HG03060 (cell line): ENCODE measurements around the gene ANKRD31.

Source experiments
- ATAC-seq: cut with Tn5 transposase; IDR thresholded peaks from one replicate; pipeline ENCODE4 v1.9.1; 2021; ENCODE audit warnings: low read depth, moderate number of reproducible peaks; ENCODE audit not compliant: unreplicated experiment

ANKRD31 gene

DNA sequence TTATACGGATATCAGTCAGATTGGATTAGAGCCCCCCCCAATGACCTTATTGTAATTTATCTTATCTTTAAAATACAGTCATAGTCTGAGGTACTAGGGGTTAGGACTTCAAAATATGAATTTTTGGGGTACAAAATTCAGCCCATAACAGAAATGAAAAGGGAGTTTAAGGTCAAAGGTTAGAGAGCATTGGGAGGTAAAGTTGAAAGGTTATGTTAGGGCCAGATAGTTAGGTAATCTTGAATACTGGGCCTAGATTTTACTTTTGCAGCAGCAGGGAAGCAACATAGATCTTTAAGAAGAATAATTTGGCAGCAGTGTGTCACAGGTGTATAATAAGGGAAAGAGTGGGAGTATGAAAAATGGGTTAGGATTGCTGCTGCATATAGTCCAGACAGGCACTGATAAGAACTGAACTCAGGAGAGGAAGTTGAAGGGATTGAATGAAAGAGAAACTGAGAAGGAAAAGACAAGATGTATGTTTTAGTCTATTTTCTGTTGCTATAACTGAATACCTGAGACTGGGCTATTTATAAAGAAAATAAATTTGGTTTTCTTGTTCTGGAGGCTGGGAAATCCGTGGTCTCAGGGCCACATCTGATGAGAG is 173.7 kb downstream of the ANKRD31 start:
- ATAC-seq: no peak

DNA sequence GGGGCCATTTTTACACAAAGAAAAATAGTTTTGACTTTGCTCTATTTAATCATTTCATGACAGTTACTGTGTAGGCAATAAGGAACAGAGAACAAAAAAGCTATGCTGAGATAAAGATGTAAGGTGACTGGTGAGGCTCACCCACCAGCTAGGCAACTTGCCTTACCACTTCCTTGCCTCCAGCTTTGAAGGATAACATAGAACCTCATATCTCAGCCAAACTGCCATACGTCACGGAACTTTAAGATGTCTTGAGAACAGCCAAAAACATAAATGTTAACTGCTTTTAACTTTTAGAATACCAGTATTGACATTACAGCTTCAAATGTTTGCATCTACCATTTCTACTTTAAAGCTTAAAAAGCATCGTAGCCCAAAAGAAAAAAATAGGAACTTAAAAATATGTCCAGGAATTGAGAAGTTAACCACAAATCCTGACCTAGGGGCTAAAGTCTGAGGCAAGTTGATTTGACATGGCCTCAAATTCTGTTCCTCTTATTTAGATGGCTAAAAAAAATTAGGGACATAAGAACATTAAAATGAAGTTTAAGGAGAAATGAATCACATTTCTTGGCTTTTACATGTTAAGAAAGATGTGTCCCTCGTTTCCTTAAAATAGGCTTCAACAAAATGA is 176.6 kb downstream of the ANKRD31 start:
- no peak for ATAC-seq

DNA sequence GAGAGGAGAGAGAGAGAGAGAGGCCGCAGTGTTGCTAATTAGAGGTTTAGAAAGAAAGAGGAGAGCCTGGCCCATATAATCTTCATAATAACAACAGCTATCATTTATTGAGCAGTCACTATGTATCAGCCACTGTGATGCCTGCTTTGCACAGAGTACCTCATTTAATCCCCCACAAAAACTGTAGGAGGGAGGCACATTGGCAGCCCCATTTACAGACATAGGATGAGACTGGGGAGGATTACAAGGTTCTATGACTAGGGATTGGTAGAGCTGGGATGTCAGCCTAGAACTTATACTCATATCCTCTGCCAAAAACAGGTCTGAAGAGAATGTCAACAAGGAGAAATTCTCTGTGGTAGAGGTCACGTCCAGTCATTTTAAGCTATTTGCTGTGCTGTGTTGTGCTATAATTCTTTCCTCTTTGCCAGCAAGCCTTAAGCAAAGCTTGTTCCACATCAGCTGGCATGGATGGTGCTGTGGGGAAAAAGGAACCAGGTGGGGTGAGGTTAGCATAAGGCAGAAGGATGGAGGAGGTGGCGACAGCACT is 177.6 kb downstream of the ANKRD31 start:
- no peak for ATAC-seq

DNA sequence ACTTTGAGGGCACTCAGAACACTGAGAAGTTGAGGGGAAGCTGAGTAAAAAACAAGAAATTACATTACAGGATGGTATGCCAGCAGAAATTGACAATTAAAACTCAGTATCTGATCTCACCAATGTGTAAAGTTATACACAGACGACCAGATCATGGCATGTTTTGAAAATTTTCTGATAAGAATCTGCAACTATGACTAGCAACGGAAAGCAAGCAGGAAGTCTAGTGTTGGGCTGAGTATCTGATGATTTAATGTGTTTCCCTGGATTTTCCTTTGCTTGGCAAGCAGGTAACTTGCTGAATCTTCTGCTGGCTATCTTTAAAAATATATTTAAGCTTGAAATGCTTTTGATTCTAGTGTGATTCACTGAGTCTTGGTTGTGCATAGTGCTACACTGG is 179.1 kb downstream of the ANKRD31 start:
- ATAC-seq: no peak

DNA sequence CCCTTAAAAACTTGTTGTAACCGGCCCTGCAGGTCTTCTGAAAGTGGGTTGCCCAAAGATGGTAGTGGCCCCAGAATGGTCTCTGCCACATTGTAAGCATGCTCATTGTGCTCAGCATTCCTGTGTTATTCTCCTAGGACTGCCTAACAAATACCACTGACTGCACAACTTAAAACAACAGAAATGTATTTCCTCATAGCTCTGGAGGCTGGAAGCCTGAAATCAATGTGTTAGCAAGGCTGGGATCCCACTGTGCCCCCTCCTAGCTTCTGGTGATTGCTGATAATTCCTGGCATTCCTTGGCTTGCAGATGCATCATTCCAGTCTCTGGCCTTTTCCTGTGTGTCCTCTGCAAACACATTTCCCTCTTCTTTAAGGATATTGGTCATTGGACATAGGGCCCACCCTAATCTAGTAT is 180.9 kb downstream of the ANKRD31 start:
- no peak for ATAC-seq

DNA sequence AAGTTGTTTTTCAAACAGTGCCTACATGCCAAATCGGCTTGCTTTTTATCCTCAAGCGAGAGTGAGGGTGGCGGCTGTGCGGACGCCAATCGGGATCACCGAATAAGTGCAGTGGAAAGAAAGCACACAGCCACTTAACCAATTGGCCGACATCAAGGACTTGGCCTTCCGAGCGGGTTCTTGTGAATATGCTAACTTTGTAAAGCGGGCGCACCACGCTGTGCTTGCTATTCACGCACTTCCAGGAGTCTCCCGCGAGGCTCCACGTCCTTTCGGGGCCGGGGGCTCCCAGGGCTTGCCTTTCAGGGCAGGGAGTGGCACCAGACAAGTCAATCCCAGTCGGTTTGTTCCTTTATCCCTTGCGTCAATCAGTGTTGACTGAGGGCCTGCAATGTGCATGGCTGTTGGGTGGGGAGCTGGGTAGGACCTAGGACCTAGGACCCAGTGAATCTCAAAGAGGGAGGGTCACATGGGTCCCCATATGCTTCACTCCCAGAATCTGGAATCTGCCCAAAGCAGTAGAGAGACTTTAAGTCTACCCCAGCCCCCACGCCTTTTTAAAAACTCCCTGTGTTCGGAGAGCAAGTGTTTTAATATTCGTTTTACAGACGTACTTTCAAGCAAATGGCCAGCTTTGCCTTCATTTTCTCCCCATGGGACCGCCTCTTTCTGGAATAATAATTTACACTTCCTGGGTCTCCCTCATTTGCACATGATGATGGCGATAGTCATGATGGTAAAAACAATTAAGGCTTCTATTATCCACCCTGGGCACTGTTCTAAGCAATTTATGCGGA is 182.3 kb downstream of the ANKRD31 start:
- ATAC-seq: no peak

DNA sequence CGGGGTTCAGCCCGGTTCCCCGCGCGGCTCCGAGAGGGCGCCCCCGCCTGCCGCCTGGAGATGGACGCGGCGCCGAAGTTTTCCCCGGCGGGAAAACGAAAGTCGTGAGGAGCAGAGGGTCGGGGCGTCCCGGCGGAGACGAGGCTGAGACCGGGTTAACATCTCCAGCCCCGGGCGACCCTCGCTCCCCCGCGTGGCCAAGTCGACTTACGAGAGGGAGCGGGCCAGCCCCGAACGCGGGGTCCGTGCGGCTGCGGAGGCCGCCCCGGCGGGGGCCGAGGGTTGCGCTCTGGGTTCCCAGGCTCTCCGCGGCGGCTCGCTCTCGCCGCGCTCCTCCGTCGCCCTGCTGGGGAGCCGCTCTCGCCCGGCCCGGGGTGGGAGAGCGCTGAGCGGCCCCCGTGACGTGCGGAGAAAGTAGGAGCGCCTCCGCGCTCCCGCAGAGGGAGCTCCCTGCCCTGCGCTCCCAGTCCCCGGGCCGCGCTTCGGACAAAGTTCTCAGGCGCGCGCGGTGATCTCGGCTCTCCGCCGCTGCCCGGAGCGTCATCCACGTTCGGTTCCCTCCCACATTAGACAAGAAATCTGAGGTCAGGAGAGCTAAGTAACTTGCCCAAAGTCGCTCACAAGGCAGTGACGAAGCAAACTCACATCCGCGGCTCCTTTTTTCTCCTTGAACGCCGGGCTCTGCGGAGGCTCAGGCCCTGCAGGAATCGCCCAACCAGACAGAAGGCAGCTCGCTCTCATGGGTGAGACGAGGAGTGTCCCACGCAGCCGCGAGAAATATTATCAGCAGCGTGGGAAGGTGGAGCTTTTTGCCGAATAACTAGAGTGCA is 183.2 kb downstream of the ANKRD31 start:
- no peak for ATAC-seq

DNA sequence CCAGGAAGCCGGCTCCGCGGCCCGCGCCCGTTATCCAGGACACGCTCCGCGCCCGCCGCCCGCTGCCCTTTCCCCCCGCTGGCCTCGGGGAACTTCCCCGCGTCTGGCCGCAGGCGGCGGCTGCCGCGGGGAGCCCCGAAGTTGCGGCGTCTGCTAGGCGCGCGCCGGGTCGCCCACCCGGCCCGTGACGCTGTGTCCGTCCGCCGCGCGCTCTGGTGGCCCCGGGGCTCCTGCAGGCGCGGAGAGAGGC is 183.7 kb downstream of the ANKRD31 start:
- no peak for ATAC-seq

DNA sequence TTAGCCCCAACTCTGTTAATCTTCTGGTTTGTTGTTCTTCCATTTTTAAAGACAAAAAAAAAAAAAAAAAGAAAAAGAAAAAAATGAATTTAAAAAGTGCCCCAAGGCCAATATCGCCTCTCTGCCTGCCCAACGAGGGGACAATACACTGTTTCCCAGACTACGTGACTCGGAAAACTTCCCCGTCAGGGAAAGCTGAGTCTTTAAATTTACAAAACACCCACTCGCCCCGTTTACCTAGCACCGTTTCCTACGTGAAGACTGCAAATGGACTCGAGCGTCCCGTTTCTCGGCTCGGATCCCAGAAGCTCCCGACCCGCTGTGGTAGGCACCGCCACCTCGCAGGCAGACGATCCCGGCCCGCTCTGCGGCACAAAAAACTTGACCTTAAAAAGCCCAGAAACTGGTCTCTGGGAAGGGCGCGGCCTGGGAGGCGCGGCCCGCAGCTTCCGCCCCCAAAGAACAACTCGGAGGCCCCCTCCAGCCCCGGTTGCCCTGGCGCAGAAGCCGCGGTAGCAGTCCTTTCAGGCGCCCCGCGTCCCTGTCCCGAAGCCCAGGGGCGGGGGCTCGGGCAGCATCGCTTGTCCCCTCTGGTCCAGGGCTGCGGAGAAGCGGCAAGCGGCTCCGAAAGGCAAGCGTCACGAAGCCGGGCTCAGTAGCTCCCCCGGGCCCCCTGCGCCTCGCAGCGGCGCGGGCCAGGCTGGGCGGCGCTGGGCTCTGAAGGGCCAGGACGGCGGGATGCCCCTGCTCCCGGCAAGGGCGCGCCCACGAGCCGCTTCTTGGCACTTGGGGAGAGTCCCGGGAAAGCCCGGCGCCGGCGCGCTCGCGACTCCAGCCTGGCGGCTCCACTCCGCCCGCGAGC is 184.3 kb downstream of the ANKRD31 start, which contains the start of gene GCNT4:
GCNT4 (minus strand) TSS at position 367 of the 862 bp plus-strand sequence. CDS start 22,521 bp downstream, outside the sequence.
- no peak for ATAC-seq

DNA sequence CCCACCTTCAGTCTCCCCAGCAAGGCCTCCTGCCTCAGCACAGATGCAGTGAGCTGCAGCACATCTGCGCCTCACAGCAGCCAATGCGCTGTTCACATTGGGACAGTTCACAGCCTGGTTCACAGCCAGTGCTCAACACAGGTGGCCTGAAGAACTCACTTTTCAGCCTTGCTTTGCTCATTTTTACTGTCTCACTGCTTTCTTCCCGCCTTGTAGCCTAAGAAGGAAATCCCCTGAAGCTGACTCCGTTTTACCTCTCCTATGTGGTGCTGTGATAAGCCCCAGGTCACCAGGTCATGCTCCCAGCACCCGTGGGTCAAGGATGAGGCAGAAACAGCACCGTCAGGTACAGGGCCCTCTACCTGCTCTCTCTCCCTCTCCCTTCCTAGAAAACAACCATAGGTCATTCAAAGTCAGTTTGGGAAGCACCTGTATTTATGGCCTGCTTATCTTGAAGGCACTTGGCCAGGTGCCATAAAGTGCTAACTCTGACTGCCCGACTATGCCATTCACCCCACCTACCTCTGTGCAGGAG is 185.4 kb downstream of the ANKRD31 start:
- ATAC-seq: no peak

DNA sequence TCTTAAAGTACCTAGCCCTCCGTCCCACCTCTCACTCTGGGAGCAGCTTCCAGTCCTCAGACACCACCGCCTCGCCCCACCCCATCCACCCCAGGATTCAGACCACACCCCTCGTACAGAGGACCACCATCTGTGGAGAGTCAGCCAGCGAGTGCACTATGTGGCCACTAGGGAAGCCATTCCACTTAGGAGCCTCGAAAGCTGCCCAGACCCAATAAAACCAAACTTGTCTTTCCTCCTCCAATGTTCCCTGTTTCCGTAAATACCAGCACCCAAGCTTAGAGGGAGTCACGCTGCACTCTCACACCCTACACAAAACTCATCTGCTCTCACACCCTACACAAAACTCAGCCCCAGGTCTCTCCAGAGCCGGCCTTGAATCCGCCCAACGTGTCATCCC is 186.3 kb downstream of the ANKRD31 start:
- no peak for ATAC-seq

DNA sequence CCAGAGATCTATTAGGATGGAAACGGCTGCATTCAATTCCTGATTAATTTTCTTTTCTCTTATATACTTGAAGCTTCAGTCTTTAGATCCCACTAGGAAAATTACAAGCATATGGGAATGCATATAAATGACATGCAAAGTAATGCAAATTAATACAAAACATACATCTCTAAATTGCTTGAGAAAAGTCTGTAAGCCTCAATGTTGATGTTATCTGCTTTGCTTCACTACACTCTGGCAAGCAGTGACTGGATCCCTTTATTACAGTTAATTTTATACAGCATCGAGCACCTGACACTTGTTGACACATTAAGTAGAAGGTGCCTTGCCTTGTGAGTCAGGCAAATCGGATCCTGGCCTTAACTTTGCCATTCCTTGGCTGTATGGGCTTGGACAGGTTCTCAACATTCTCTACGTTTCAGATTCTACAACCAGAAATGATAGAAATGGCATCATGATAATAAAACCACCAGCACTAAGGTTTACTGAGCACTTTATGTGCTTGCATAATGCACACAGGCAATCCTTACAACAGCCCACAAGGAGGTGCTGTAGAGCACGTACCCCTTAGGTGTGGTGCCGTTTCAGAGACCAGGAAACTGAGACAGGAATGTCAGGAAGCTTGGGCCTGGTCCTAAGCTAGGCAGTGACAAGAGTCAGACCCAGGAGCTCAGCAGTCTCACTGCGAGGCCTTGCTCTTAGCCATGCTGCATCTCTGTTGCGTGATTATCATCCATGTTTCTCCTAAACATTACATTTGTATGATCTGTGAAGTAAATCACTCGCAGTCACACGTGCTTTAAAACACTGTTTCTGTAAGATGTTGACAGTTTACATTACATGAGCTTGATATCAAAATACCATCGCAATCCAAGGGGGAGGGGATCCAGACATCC is 187.0 kb downstream of the ANKRD31 start:
- ATAC-seq: no peak

DNA sequence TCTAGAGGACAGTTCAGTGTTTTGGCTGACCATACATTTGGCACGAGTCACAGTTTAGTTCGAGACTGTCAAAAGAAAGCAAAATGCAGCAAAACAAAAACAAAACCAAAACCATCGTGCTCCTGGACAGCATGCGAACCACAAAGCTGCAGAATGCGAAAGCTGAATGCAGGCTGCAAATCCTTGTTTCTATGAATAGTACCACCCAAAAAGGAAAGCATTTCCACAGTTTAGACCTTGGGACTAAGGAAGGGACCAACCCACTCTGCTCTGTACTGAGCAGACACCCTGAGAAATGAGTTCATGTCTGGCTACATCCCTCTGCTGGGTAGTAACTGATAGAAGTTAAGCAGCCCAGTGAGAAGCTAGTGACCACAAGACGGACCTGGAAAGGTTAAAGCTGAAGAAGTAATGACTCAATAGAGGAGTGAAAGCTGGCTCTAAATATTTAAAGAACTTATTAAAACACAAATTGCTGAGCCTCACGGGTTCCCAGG is 188.2 kb downstream of the ANKRD31 start:
- peak; percentile 43 for ATAC-seq

DNA sequence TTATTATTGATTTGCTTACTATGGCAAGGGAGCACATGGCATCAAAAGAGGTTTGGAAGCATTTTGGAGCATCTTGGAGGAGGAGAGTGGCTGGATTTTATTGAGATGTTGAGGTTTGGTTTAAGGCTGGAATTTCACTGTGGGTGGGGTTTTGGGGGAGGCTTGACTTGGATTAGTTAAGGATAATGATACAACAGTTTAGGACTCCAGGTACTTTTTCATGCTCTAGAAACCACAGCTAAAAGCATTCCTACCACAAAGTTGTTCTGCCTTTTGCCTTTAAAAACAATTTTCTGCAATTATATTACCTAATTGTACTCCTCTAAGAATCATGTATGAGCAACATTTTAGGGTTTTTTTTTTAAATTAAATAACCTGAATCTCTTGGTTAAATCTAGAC is 189.3 kb downstream of the ANKRD31 start:
- ATAC-seq: no peak

DNA sequence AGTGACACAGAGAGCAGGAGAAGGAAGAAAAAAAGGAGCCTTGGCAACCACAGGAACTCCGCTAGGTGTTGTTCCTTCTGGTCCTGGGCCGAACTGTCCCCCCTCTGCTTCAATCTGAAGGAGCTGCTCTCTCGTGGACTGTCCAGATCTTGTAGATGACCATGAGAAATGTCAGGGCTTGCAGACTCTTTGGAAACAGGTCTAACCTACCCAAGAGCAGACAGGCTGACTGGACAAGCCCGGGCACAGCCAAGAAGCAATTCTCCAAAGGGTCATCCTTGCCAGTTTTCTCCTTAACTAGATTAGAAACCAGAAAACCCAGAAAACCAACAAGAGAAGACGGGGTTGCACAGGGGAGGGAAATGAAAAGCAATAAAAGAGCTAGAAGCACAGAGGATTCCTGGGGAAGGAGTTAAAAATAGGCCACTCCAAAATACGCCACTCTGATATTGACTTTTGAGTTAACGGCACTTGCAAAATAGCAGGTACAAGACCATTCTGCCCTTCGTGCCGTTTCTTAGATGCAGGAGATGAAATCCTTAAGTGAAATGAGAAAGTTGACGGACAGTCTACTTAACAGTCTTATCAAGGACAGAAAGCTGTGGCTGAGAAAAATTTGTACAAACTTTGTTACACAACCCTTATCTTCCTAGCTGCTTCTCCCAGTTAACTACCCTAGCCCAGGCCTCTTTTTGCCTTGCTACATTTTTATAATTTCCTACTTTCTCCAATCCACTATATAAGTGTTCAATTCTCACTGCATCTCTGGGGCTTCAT is 190.1 kb downstream of the ANKRD31 start:
- ATAC-seq: no peak

DNA sequence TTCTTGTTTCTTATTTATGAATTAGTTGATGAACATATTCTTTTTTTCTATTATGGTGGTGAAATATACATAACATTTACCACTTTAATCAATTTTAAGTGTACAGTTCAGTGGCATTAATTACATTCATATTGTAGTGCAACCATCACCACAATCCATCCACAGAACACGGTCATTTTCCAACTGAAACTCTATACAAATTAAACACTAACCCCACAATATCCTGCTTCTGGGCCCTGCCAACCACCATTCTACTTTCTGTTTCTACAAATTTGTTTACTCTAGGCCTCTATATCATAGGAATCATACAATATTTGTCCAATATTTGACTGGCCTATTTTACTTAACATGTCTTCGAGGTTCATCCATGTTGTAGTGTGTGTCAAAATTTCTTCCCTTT is 191.6 kb downstream of the ANKRD31 start:
- no peak for ATAC-seq

DNA sequence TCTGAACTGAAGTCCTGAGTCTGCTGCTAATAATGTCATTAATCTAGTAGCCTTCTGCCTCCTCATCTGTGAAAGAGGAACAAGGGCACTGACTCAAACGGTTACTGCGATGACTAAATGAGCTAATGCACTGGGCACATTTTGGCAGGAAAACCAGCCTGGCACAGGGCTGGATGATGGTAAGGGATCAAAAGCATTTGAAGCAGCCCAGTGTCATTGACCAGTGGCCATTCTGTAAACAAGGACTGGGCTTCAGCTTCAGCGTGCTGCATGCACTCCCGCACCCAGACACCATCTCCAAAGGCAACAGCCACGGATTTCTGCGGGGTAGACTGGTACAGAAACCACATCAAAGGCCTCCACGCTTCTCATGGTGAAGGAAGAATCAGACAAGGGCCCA is 192.3 kb downstream of the ANKRD31 start:
- no peak for ATAC-seq
